Measurements from ENCODE around the gene B3GAT3. TPM values are rescaled to one million over a fixed set of nuclear protein-coding genes. Genes with fewer than 3 reads are reported as not detected.
A peak's percentile ranks its signal among the peaks of the same experiment; 100 is the strongest.
"Not testable (repeated sequence)": the region's sequence is repeated elsewhere in the genome, so short reads cannot be mapped to it uniquely, and the experiment has no call there.

The B3GAT3 gene
- total RNA-seq, 1 experiment from 2014 or later, result 52.3 TPM

- no peak for DNase-seq (ENCODE audit: low read depth)
- in situ Hi-C loops (cut with HindIII; ENCODE audit: low pct_unique_long_range_greater_than_20kb, low sequenced_read_pairs), result no loop called here
Measured at GRCh38 chr11:62592146-62592815, 29.5 kb downstream of the B3GAT3 start.

- peak; percentile 97 for DNase-seq (ENCODE audit: low read depth)
- in situ Hi-C loops (cut with HindIII; ENCODE audit: low pct_unique_long_range_greater_than_20kb, low sequenced_read_pairs), result no loop called here
Measured at GRCh38 chr11:62591448-62592145, 30.2 kb downstream of the B3GAT3 start, which contains the start of gene TUT1. Gene TUT1, minus strand, starts transcription at chr11:62591523. Its CDS starts 38 bp downstream, at chr11:62591485.

- in situ Hi-C loops (cut with HindIII; ENCODE audit: low pct_unique_long_range_greater_than_20kb, low sequenced_read_pairs), result no loop called here
- DNase-seq (ENCODE audit: low read depth), result peak; percentile 62
Measured at GRCh38 chr11:62588966-62589637, 32.7 kb downstream of the B3GAT3 start.

- in situ Hi-C loops (cut with HindIII; ENCODE audit: low pct_unique_long_range_greater_than_20kb, low sequenced_read_pairs); DNase-seq (ENCODE audit: low read depth): not testable (repeated sequence)
Measured at GRCh38 chr11:62585356-62585755, 36.4 kb downstream of the B3GAT3 start.

- in situ Hi-C loops (cut with HindIII; ENCODE audit: low pct_unique_long_range_greater_than_20kb, low sequenced_read_pairs); DNase-seq (ENCODE audit: low read depth): not testable (repeated sequence)
Measured at GRCh38 chr11:62581735-62582134, 40.1 kb downstream of the B3GAT3 start.

- in situ Hi-C loops (cut with HindIII; ENCODE audit: low pct_unique_long_range_greater_than_20kb, low sequenced_read_pairs), result no loop called here
- no peak for DNase-seq (ENCODE audit: low read depth)
Measured at GRCh38 chr11:62580959-62581715, 40.6 kb downstream of the B3GAT3 start.

- in situ Hi-C loops (cut with HindIII; ENCODE audit: low pct_unique_long_range_greater_than_20kb, low sequenced_read_pairs), result no loop called here
- no peak for DNase-seq (ENCODE audit: low read depth)
Measured at GRCh38 chr11:62579252-62579651, 42.5 kb downstream of the B3GAT3 start.

GRCh38 chr11:62578541-62578940, 43.2 kb downstream of the B3GAT3 start:
- no peak for DNase-seq (ENCODE audit: low read depth)
- in situ Hi-C loops (cut with HindIII; ENCODE audit: low pct_unique_long_range_greater_than_20kb, low sequenced_read_pairs), result no loop called here

GRCh38 chr11:62577046-62577714, 44.6 kb downstream of the B3GAT3 start:
- no peak for DNase-seq (ENCODE audit: low read depth)
- in situ Hi-C loops (cut with HindIII; ENCODE audit: low pct_unique_long_range_greater_than_20kb, low sequenced_read_pairs), result no loop called here

GRCh38 chr11:62575837-62576236, 45.9 kb downstream of the B3GAT3 start:
- in situ Hi-C loops (cut with HindIII; ENCODE audit: low pct_unique_long_range_greater_than_20kb, low sequenced_read_pairs), result no loop called here

GRCh38 chr11:62575156-62575555, 46.6 kb downstream of the B3GAT3 start:
- no peak for DNase-seq (ENCODE audit: low read depth)
- in situ Hi-C loops (cut with HindIII; ENCODE audit: low pct_unique_long_range_greater_than_20kb, low sequenced_read_pairs), result no loop called here

More at GRCh38 chr11:62575837-62576236, 45.9 kb downstream of the B3GAT3 start:
- no peak for DNase-seq (ENCODE audit: low read depth)

- in situ Hi-C loops (cut with HindIII; ENCODE audit: low pct_unique_long_range_greater_than_20kb, low sequenced_read_pairs), result no loop called here
- peak; percentile 23 for DNase-seq (ENCODE audit: low read depth)
Measured at GRCh38 chr11:62574363-62575071, 47.3 kb downstream of the B3GAT3 start.

- DNase-seq (ENCODE audit: low read depth), result peak; percentile 99
- in situ Hi-C loops (cut with HindIII; ENCODE audit: low pct_unique_long_range_greater_than_20kb, low sequenced_read_pairs), result no loop called here
Measured at GRCh38 chr11:62573592-62574362, 48.0 kb downstream of the B3GAT3 start, which contains the start of gene EEF1G. Gene EEF1G, minus strand, starts transcription at chr11:62573891. Its CDS starts 49 bp downstream, at chr11:62573842.

- no peak for DNase-seq (ENCODE audit: low read depth)
- in situ Hi-C loops (cut with HindIII; ENCODE audit: low pct_unique_long_range_greater_than_20kb, low sequenced_read_pairs), result no loop called here
Measured at GRCh38 chr11:62573006-62573591, 48.7 kb downstream of the B3GAT3 start.

- in situ Hi-C loops (cut with HindIII; ENCODE audit: low pct_unique_long_range_greater_than_20kb, low sequenced_read_pairs), result no loop called here
- no peak for DNase-seq (ENCODE audit: low read depth)
Measured at GRCh38 chr11:62572431-62572830, 49.4 kb downstream of the B3GAT3 start.

GRCh38 chr11:62571493-62571892, 50.3 kb downstream of the B3GAT3 start:
- DNase-seq (ENCODE audit: low read depth); in situ Hi-C loops (cut with HindIII; ENCODE audit: low pct_unique_long_range_greater_than_20kb, low sequenced_read_pairs): not testable (repeated sequence)

Data from Caki2 (cell line).